Heart left ventricle (tissue), 16 donors: Measurements from ENCODE around the gene SDR42E2. TPM values are rescaled to one million over a fixed set of nuclear protein-coding genes. Genes with fewer than 3 reads are reported as not detected.
A peak's percentile ranks its signal among the peaks of the same experiment; 100 is the strongest.

Experiments used
- ATAC-seq, 4 donors: fragments of 200-7000 bp; cut with Tn5 transposase; one replicate each; pipeline ENCODE4 v1.9.1; 2020 to 2022; ENCODE audit warnings: moderate library complexity in 4 of 4, mild to moderate bottlenecking in 3 of 4, moderate number of reproducible peaks in 1 of 4
- DNase-seq, 5 donors: peaks; one replicate each; pipeline ENCODE4 v3.0.0-alpha.2; 2020
- H3K27ac ChIP-seq, 12 donors: fragments of 200-600 bp; sonication (generic) in 4 of 12; one replicate each; pipeline versions ENCODE4 v1.5.0 to v1.8.0; 2016 to 2022; ENCODE audit warnings: mild to moderate bottlenecking in 2 of 12
- H3K27me3 ChIP-seq, 9 donors: fragments of 200-600 bp; sonication (generic) in 2 of 9; one replicate each; pipeline versions ENCODE4 v1.5.1 to v1.8.0; 2016 to 2022; ENCODE audit warnings: mild to moderate bottlenecking in 3 of 9
- H3K36me3 ChIP-seq, 9 donors: fragments of 200-600 bp; sonication (generic) in 2 of 9; one replicate each; pipeline versions ENCODE4 v1.5.0 to v1.8.0; 2018 to 2022; ENCODE audit warnings: mild to moderate bottlenecking in 2 of 9
- H3K4me1 ChIP-seq, 12 donors: fragments of 200-600 bp; sonication (generic) in 4 of 12; one replicate each; pipeline versions ENCODE4 v1.5.0 to v1.8.0; 2016 to 2022; ENCODE audit warnings: mild to moderate bottlenecking in 3 of 12
- H3K4me3 ChIP-seq, 12 donors: fragments of 200-600 bp; sonication (generic) in 4 of 12; one replicate each; pipeline versions ENCODE4 v1.5.0 to v1.8.0; 2017 to 2022; ENCODE audit warnings: mild to moderate bottlenecking in 9 of 12, moderate library complexity in 4 of 12
- H3K9me3 ChIP-seq, 12 donors: fragments of 200-600 bp; sonication (generic) in 4 of 12; one replicate each; pipeline versions ENCODE4 v1.5.0 to v1.8.0; 2016 to 2022; ENCODE audit warnings: mild to moderate bottlenecking in 1 of 12
- CTCF ChIP-seq, 12 donors: fragments of 200-600 bp; sonication (generic) in 4 of 12; IDR thresholded peaks; one replicate each; pipeline versions ENCODE4 v1.5.0 to v1.8.0; 2018 to 2022; ENCODE audit warnings: antibody characterized with exemption in 12 of 12, mild to moderate bottlenecking in 5 of 12
- POLR2A ChIP-seq, 2 donors: fragments of 450-650 bp; IDR thresholded peaks; one replicate each; pipeline ENCODE4 v1.6.1; 2017; ENCODE audit warnings: antibody characterized with exemption in 2 of 2, mild to moderate bottlenecking in 2 of 2, moderate library complexity in 2 of 2
- WGBS, 4 donors: extraction: QIAGEN DNeasy Blood & Tissue Kit in 2 of 4; methylation state at CpG; one replicate each; pipeline versions ENCODE4 v1.1.5 to v1.1.7; 2013 to 2018; 5-methylcytosine and 5-hydroxymethylcytosine counted together
- intact Hi-C, 10 donors: fragments of 100-400 bp; cut with DNase I; formaldehyde crosslinking; loops; one replicate each; pipeline versions ENCODE4 v1.11.1 to v1.14.2; 2022
- long read RNA-seq, 3 donors: library from polyadenylated mRNA; unstranded; transcript quantifications; one replicate each; pipeline ENCODE4 v2.0.0, GENCODE V29; 2020 to 2021
- polyA plus RNA-seq, 2 donors: library from polyadenylated mRNA; stranded (reverse); fragments of 200-250 nt; gene quantifications; one replicate each; pipeline ENCODE4 v1.2.3, GENCODE V29; 2013
- total RNA-seq, 9 donors: library from RNA; depleted of rRNA in 2 of 9; stranded (reverse); fragments of >200 nt in 2 of 9; fragmentation: NEBNext Ultra II Directional in 3 of 9; extraction: Animal tissue kit (Norgen Biotek cat#: 25700) in 3 of 9; gene quantifications; one replicate each; pipeline versions ENCODE4 v1.1.0 to v1.2.4, GENCODE V29; 2016 to 2023
- donor health status: ischemic (EF 13 %, LVEDD 7.1; RV severe dilation, severe dysfunction).
- donor health status: healthy with polysubstance abuse.
- donor health status: DM: no; HTN: yes; CAD: no.
- donor health status: DM: no; HTN: no; CAD: no.
- donor health status: ischemic (EF 25% LVEDD 6.9; RV normal size, moderate dysfunction).
- donor health status: ischemic (EF 25% LVEDD 5.7; RV mildly dilated, moderate dysfunction).
- donor health status: healthy.
- donor health status: DM: yes; HTN: yes; CAD: no.
- donor health status: ischemic (EF 35%, LVEDD 5.7; RV mildly dilated, moderate dysfunction).
- donor health status: nonischemic (EF 11% LVEDD 7.7; RV severe dilation, severe dysfunction).
- donor health status: DM: yes; HTN: yes; CAD: no.
- donor health status: PGD.
- donor health status: ischemic (EF 29% LVEDD 5.4; RV normal size, mild dysfunction).
- donor health status: nonischemic (EF 23%, LVEDD 6.1; RV moderate dilation, normal function).

The SDR42E2 gene
- total RNA-seq (not detected), polyA plus RNA-seq (not detected)
- long read RNA-seq, donor 1, partial matches to known transcripts = 0 of 1 reads
- long read RNA-seq, donor 1, other reads (novel, unspliced or antisense) = 1 of 1 reads
- long read RNA-seq, donor 2 = 0 reads
- long read RNA-seq, donor 3 = 0 reads

DNA sequence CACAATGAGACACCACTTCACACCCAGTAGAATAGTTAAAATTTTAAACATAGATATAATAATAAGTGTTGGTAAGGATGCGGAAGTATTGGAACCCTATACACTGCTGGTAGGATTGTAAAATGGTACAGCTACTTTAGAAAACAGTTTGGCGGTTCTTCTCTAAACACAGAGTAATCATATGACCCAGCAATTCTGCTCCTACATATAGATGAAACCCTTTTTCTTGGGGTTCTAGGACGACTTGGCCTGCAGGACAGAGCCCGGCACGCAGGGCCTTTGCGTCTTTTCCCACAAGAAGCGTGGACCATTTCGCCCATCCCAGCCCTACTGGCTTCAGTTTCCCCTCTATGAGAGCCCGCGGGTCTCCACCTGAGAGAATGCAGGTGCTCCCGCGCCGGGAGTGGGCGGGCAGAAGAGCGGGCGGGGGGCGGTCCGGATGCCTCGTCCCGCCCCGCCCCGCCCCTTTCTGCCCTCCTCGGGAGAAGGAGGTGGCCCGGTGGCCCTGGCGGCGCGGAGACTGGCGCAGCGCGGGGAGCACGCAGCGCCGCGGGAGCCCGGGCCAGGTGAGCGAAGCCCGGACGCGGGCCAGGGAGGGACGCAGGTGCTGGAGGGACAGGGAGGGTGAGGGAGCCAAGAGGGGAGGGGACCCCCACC lies at the start of gene SDR42E2:
SDR42E2 (plus strand) TSS at position 508 of the 657 bp plus-strand sequence. CDS start 3,077 bp downstream, outside the sequence.
- Histone ChIP-seq H3K4me1 (peaks cover 0 to 7% (median 0%) of the 10 kb centered on the region in 12 donors), H3K4me3 (peak within 1 kb of the TSS in 4 of 12 donors; percentile 1 to 21 (median 16)), H3K27me3 (peaks cover 5 to 32% (median 15%) of the 10 kb centered on the region in 9 donors), H3K27ac (no peak within 1 kb of the TSS), H3K36me3 (no peaks in the 10 kb centered on the region), H3K9me3 (peaks cover 0 to 5% (median 0%) of the 10 kb centered on the region in 12 donors)
- no peak for TF ChIP-seq CTCF (IDR thresholded peaks at IDR 0.05)
- TF ChIP-seq POLR2A (IDR thresholded peaks at IDR 0.05) = no peak
- 6 to 16% (median 7%) methylated on average over 22 to 40 of the region's 40 CpGs for WGBS, 4 donors
- no peak for ATAC-seq
- intact Hi-C loops = no loop called here
- no peak for DNase-seq

GRCh38 chr16:22116095-22116700 lies 46.1 kb upstream of the SDR42E2 start:
- no peak overlapping the region for H3K4me3 ChIP-seq
- H3K27ac ChIP-seq = no peak overlapping the region
- 73 to 82% (median 80%) methylated on average over 2 of the region's 2 CpGs for WGBS, 4 donors
- ATAC-seq = no peak
- H3K36me3 ChIP-seq = no peaks in the 10 kb centered on the region
- intact Hi-C loops = no loop called here
- TF ChIP-seq CTCF (IDR thresholded peaks at IDR 0.05) = no peak
- H3K9me3 ChIP-seq = no peaks in the 10 kb centered on the region
- no peaks in the 10 kb centered on the region for H3K27me3 ChIP-seq
- DNase-seq = no peak
- H3K4me1 ChIP-seq = no peaks in the 10 kb centered on the region

DNA sequence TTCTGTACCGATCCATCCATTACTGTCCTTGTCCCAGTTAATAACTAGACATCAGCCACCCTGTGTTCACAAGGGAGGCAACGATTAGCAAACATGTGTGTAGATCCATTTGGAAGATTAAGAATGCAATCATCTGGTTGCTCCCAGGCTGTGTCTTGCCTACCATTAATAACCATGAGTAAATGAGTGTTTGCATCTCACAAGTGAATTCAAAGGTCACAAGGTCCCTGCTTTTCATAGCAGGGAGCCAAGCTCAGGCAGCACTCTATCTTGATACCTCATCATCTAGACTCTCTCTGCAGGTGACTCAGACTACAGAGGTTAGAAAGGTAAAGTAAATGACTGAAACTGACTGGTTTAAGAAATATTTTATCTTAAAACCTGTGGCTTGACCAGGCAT lies 44.7 kb upstream of the SDR42E2 start:
- intact Hi-C loops = no loop called here
- Histone ChIP-seq H3K27ac (no peak overlapping the region), H3K9me3 (no peaks in the 10 kb centered on the region), H3K4me1 (no peaks in the 10 kb centered on the region), H3K36me3 (no peaks in the 10 kb centered on the region), H3K27me3 (no peaks in the 10 kb centered on the region), H3K4me3 (no peak overlapping the region)
- no peak for TF ChIP-seq POLR2A (IDR thresholded peaks at IDR 0.05)
- TF ChIP-seq CTCF (IDR thresholded peaks at IDR 0.05) = no peak
- no peak for DNase-seq
- no peak for ATAC-seq
- WGBS, 4 donors = 90 to 100% (median 94%) methylated on average over 2 of the region's 2 CpGs

GRCh38 chr16:22120440-22120839 lies 41.9 kb upstream of the SDR42E2 start:
- Histone ChIP-seq H3K9me3 (no peaks in the 10 kb centered on the region), H3K4me3 (no peak overlapping the region), H3K27ac (no peak overlapping the region), H3K4me1 (no peaks in the 10 kb centered on the region), H3K27me3 (no peaks in the 10 kb centered on the region), H3K36me3 (no peaks in the 10 kb centered on the region)
- intact Hi-C loops = no loop called here
- 67 to 75% (median 70%) methylated on average over 3 of the region's 3 CpGs for WGBS, 4 donors
- DNase-seq (no peak), ATAC-seq (no peak)
- TF ChIP-seq CTCF (IDR thresholded peaks at IDR 0.05) = no peak
- TF ChIP-seq POLR2A (IDR thresholded peaks at IDR 0.05) = no peak
